GM19468 (cell line): Measurements from ENCODE around the gene PROSER1.
"Not testable (repeated sequence)": the region's sequence is repeated elsewhere in the genome, so short reads cannot be mapped to it uniquely, and the experiment has no call there.

Experiments used
- ATAC-seq: cut with Tn5 transposase; IDR thresholded peaks from one replicate; pipeline ENCODE4 v1.9.1; 2021; ENCODE audit warnings: mild to moderate bottlenecking, moderate library complexity, moderate number of reproducible peaks; ENCODE audit not compliant: unreplicated experiment; ENCODE audit errors: extremely low read depth

PROSER1 gene

GRCh38 chr13:39037880-39038568, at the start of gene PROSER1, which contains the start of gene NHLRC3:
TSS of gene PROSER1 (minus strand) at chr13:39038089. CDS start at chr13:39037242, 847 bp downstream.
TSS of gene NHLRC3 (plus strand) at chr13:39038456. CDS start at chr13:39038640, 184 bp downstream.
- ATAC-seq: peak; percentile 49

- not testable (repeated sequence) for ATAC-seq
Observed at GRCh38 chr13:39086251-39086945, 48.5 kb upstream of the PROSER1 start.

GRCh38 chr13:39073983-39074382, 36.1 kb upstream of the PROSER1 start:
- no peak for ATAC-seq

GRCh38 chr13:39072842-39073241, 35.0 kb upstream of the PROSER1 start:
- no peak for ATAC-seq

- ATAC-seq: no peak
Observed at GRCh38 chr13:39062004-39062403, 24.1 kb upstream of the PROSER1 start.

- no peak for ATAC-seq
Observed at GRCh38 chr13:39058040-39058439, 20.2 kb upstream of the PROSER1 start.

- ATAC-seq: no peak
Observed at GRCh38 chr13:39056018-39056417, 18.1 kb upstream of the PROSER1 start.

- ATAC-seq: no peak
Observed at GRCh38 chr13:39054112-39054511, 16.2 kb upstream of the PROSER1 start.

- ATAC-seq: no peak
Observed at GRCh38 chr13:39052944-39053343, 15.1 kb upstream of the PROSER1 start.

- no peak for ATAC-seq
Observed at GRCh38 chr13:39051157-39051556, 13.3 kb upstream of the PROSER1 start.

- ATAC-seq: no peak
Observed at GRCh38 chr13:39049274-39049673, 11.4 kb upstream of the PROSER1 start.

- no peak for ATAC-seq
Observed at GRCh38 chr13:39048806-39049205, 10.9 kb upstream of the PROSER1 start.

GRCh38 chr13:39047560-39047959, 9.7 kb upstream of the PROSER1 start:
- ATAC-seq: no peak

- ATAC-seq: peak; percentile 34
Observed at GRCh38 chr13:39044536-39044935, 6.6 kb upstream of the PROSER1 start.

- ATAC-seq: no peak
Observed at GRCh38 chr13:39040206-39040605, 2.3 kb upstream of the PROSER1 start.

- no peak for ATAC-seq
Observed at GRCh38 chr13:39039041-39039440, 1.2 kb upstream of the PROSER1 start.

- peak; percentile 6 for ATAC-seq
Observed at GRCh38 chr13:39038569-39039030, 711 bp upstream of the PROSER1 start.

GRCh38 chr13:39037410-39037879, 444 bp downstream of the PROSER1 start:
- ATAC-seq: peak; percentile 6

- ATAC-seq: no peak
Observed at GRCh38 chr13:39036212-39036611, 1.7 kb downstream of the PROSER1 start.

- no peak for ATAC-seq
Observed at GRCh38 chr13:39035799-39036198, 2.1 kb downstream of the PROSER1 start.

- no peak for ATAC-seq
Observed at GRCh38 chr13:39035204-39035603, 2.7 kb downstream of the PROSER1 start.
